NCI-H345 treated with DMSO at 0.1 percent for 48 hours (cell line): ENCODE results near the gene GRIN3B.

Source experiments
- DNase-seq: peaks from one replicate; lab custom pipeline; 2025; ENCODE audit not compliant: unreplicated experiment; lab: John Stamatoyannopoulos, UW

The GRIN3B gene

GRCh38 chr19:1006711-1007398 is 6.6 kb downstream of the GRIN3B start:
- DNase-seq = no peak

DNA sequence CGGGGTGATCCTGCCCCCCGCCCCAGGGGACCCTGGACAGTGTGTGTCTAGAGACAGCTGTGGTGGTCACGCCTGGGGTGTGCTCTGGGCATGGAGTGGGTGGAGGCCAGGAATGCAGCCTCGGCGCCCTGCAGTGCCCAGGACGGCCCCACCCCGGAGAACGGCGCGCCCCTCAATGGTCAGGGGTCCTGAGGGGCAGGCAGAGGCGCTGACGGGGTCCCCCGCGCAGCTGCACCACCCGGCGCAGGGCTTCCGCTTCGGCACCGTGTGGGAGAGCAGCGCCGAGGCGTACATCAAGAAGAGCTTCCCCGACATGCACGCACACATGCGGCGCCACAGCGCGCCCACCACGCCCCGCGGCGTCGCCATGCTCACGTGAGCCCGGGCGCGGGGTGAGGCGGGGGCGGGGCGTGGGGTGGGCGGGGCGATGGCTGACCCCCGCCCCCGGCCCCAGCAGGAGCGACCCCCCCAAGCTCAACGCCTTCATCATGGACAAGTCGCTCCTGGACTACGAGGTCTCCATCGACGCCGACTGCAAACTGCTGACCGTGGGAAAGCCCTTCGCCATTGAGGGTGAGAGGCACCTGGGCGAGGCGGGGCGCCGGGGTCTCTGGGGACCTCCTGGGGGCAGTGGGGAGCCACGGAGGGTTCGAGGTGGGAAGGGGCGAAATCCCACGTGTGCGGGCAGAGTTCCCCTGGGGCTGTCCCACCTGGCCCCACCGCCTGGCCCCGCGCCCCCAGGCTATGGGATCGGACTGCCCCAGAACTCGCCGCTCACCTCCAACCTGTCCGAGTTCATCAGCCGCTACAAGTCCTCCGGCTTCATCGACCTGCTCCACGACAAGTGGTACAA is 7.4 kb downstream of the GRIN3B start:
- DNase-seq = no peak

- DNase-seq = no peak
Observed at GRCh38 chr19:1008268-1009040, 8.2 kb downstream of the GRIN3B start.

DNA sequence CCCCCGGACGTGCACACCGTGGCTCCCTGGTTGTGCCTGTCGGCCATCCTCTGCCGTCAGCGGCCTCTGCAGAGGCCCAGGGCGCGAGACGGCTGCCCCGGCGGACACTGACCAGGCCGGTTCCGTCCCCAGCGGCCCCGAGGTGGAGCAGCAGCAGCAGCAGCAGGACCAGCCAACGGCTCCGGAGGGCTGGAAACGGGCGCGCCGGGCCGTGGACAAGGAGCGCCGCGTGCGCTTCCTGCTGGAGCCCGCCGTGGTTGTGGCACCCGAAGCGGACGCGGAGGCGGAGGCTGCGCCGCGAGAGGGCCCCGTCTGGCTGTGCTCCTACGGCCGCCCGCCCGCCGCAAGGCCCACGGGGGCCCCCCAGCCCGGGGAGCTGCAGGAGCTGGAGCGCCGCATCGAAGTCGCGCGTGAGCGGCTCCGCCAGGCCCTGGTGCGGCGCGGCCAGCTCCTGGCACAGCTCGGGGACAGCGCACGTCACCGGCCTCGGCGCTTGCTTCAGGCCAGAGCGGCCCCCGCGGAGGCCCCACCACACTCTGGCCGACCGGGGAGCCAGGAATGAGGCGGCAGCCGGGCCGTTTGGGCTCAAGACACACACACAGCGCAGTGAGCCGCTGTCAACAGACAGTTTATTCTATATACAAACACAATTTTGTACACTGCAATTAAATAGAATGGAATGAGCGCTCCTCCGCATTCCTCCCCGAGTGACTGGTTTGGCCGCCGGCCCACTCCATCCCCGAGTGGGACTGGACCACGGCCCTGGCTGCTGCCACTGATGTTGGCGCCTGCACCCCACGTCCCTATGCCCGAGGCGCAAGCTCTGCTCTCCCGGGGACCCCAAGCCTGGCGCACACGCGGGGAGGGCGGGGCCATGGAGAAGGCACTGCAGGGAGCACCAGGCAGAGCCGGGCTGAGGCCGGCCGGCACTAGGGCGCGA is 9.1 kb downstream of the GRIN3B start:
- DNase-seq = no peak

DNA sequence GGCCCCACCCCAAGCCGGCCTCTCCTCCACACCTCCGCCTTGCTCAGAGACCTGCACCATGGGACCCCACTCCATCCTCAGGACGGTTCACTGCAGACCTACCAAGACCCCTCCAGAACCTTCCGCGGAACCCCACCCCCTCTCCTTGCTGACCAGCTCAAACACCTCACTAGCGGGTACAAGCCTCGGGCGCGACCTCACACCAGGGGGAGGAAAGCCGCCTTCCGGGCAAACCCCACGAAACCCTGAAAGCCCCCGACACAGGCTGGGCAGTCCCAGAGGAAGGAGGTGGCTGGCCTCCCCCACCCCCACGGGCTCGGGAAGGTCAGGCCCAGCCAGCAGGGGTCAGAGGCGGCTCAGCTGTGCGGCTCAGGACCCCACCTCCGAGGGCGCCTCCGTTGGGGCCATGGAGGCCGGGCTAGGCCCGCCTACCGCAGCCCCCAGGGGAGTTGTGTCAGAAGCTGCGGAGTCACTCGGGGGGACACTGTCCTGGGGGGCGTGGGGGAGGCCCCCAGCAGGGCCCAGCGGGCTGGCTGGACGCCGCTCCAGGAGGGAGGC is 9.8 kb downstream of the GRIN3B start:
- DNase-seq = no peak

DNA sequence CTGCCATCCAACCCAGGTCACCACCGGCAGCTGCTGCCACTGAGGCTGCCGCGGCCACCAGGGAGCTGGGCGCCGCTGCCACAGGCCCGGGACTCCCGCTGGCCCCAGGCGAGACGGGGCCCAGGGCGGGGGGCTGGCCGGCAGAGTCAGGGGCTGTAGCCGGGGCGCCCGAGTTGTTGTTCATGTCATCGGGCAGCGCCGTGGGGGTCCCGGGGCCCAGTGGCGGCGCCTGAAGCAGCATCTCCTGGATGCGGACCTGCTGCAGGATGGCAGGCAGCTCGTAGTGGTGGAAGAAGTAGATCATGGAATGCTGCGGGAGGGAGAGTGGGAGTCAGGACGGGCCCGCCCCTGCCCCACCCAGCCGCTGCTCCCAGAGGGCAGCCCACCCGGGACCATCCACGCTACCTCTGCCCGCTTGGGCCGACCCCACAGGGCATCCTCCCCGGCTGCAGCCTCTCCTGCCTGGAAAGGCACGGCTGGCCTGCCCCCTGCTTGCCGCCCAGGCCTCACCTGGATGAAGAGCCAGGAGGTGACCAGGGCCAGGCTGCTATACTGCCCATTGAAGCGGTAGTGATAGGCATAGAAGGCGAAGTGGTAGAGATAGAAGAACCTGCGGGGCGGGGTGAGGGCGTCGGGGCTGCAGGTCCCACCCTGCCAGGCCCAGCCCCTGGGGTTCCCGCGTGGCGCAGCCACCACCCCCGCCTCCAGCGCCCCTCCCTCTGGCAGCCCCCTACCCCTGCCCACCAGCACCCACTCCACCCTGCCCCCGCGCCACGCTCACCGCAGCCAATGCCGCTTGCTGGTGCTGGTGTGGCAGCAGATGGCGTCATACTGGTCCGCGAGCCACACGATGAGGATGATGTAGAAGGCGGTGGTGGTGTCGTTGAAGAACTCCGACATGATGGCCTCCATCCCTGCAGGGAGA is 10.6 kb downstream of the GRIN3B start:
- no peak for DNase-seq

DNA sequence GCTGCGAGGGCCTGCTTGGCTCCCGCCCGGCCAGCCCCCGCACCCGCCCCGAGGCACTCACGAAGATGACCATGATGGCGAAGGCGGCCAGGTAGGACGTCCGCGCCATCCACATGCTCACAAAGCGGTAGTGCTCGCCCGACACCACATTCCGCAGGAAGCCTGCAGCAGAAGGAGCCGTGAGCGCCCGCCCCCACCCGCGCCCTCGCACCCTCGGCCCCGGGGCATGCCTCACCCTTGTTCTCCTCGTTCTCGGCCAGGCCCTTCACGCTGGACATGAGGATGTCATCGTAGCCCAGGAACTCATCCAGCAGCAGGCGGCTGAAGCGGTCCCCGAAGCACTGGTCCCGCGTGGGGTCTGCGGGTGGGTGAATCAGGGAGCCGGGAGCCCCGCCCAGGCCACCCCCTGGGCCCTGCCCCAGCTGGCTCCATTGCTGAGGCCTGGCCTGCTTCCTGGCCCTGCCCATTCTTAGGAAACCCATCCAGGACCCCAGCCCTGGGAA is 11.7 kb downstream of the GRIN3B start:
- DNase-seq = no peak

- no peak for DNase-seq
Observed at GRCh38 chr19:1012334-1012733, 12.1 kb downstream of the GRIN3B start.

DNA sequence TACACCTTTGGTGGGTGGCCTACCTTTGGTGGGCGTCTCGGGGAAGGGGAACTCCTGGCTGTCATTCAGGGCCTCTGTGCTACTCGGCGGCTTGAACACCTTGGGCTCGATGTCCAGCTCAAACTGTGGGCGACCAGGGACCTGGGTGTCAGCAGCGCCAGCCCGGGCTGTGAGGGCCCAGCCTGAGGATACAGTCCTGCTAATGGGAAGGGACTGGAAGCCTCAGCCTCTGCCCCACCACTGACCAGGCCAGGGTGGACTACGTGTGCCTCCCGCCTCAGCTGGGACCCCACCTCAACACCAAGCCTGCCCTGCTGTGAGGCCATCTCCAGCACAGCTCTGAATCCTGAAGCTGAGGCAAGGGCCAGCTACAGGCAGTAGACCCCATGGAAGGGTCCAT is 13.0 kb downstream of the GRIN3B start:
- no peak for DNase-seq

DNA sequence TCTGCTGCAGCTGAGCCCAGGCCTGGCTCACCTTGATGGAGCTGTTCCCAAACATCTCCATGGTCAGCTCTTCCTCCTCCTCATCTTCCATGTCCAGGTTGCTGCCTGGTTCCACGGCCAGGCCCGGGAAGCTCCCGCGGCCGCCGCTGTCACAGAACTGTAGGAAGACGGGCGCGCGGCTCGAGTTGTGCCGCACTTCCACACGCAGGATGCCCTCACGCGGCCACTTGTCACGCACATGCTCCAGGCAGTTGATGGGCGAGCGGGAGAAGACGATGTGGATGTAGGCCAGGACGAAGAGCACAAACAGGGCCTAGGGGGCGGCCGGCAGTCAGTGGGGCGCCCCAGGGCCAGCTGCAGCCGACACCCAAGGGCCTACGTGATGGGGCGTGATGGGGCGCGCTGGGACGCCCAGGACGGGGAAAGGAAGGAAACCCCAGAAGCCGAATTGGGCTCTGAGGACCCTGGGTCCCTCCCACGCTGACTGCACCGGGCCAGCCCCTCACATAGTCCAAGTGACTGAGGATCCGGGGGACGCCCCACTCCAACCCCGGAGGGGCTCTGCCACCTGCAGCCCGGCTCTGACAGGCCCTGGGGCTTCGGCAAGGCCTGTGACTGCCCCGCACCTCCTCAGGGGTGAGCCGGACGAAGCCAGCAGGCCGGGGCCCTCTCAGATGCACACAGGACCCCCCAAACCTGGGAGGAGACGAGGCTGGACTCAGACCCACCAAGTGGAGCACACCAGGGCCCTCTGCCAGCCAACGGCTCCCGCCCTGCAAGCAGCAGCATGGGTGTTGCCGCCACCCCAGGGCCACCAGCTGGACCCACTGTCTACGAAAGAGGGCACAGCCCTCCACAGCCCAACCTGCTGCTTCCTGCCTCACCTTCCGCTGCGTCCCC is 14.2 kb downstream of the GRIN3B start:
- DNase-seq = no peak

DNA sequence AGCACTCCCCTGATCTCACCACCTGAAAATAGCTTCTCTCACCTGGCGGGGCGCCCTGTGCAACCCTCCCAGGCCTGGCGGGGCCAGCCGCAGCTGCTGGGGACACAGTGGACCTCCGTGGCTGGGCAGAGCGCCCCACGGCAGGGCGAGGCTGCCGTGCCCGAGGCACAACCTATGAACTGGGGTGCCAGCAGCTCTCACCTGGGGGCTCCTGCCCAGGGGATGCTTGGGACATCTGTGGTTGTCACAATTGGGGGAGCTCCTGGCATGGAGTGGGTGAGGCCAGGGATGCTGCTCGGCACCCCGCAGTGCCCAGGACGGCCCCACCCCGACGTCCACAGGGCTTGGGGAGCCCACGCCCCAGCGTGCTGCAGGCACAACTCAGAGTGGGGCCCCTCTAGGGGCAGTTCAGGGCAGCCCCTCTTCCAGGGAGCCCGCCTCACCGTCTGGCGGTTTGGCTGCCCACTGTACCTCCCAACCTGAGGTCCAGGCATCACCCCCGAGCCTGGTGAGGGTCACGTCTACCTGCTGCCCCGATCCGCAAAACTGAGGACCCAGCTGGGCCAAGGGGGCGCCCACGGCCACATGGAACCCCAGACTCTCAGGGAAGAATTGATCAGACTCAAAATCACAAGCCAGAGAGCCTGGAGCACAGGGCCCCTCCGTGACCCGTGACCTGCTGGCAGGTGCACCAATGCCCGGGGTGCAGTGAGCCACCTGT is 15.0 kb downstream of the GRIN3B start:
- DNase-seq = no peak

DNA sequence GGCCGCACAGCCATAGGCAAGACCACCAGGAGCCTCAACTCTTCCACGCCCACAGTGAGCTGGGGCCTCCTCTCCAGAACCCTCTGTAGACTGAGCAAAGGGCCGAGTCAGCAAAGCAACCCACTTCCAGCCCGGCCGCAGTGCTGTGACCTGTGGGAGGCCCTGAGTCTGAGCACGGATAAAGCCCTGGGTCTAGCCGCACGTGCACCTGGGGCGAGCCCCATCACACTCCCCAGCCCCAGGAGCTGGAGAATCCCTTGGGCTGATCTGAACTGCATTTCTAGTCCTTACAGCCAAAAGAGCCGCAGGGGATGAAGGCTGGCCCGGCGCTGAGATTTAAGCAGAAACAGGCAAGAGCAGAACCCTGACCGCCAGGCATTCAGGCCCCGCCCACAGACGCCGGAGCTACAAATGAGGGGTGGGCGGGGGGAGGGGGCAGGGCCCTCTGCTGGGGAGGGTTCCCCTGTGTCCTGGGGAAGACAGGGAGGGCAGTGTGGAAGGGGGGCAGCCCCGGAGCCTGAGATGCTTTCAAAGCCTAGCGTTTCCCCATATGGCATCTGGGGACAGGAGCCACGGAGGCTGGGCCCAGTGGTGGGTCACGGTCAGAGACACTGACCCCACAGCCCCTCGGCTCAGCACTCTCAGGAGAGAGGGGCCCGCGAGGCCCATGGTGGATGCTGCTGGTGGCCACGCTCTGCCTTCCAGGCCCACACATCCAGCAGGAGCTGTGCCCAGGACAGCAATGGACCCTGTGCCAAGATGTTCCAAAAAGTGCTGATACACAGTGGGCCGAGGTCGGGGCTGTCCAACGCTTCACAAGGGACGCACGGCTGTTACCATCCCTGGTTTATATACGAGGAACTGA is 15.8 kb downstream of the GRIN3B start:
- no peak for DNase-seq

- no peak for DNase-seq
Observed at GRCh38 chr19:1016647-1017114, 16.5 kb downstream of the GRIN3B start.

- DNase-seq = no peak
Observed at GRCh38 chr19:1017115-1017905, 17.1 kb downstream of the GRIN3B start.

DNA sequence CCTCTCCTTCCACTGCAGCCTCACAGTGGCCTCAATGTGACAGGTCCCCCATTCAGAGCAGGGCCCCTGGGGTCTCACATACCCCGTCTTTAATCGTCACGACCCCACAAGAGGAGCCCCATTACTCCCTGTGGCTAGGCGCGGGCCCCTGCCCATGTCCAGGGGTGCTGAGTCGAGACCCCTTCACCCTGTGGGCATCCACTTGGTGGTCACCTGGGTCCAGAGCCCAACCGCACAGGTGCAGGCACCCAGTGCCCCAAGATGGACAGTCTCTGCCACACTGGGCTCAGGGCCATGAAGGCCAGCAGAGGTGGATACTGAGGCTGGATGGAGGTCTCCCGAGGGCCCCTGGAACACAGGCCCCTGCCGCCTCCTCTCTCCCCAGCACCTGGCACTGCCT is 17.7 kb downstream of the GRIN3B start:
- DNase-seq = no peak

GRCh38 chr19:1018393-1018792 is 18.2 kb downstream of the GRIN3B start:
- no peak for DNase-seq
